HG03469 (cell line): ENCODE measurements around the gene HS2ST1.

Experiments used
- ATAC-seq: cut with Tn5 transposase; IDR thresholded peaks from one replicate; pipeline ENCODE4 v1.9.1; 2021; ENCODE audit warnings: mild to moderate bottlenecking, moderate library complexity, moderate number of reproducible peaks; ENCODE audit not compliant: unreplicated experiment

HS2ST1 gene

GRCh38 chr1:87104945-87105344, 190.5 kb downstream of the HS2ST1 start:
- no peak for ATAC-seq

DNA sequence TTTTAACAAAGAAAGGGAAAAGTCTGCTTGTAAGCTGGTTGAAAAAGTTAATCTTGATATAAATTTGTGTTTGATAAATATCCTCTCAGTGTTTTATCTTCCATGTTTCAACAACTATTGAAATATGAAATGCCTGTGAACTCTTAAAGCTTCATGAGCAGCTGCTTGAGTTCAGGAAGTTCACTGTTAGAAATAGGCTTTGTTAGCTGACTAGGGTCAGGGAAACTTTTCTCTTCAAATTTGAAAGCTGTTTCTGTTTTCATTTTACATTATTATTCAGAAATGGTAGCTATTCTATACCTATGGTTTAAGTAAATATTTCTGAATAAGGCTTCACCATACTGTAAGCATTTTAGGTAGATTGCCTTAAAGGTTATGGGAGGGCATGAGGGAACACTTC, 191.7 kb downstream of the HS2ST1 start:
- no peak for ATAC-seq

DNA sequence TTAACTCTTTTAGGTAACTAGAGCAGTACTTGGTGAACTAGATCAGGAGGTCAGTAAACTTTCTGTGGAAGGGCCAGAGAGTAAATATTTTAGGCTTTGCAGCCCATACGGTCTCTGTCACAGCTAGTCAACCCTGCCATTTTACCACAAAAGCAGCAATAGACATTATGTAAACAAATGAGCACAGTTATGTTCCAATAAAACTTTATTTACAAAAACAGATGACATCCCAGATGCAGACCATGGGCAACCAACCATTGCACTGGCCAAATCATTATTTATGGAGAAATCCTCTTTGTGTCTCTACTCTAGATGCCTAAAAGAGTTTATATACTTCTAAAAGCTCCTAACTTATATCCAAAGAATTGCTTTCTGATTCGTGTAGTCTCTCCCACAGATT, 192.4 kb downstream of the HS2ST1 start:
- no peak for ATAC-seq

GRCh38 chr1:87108228-87108627, 193.8 kb downstream of the HS2ST1 start:
- ATAC-seq = no peak

GRCh38 chr1:87108814-87109411, 194.5 kb downstream of the HS2ST1 start:
- ATAC-seq = no peak

DNA sequence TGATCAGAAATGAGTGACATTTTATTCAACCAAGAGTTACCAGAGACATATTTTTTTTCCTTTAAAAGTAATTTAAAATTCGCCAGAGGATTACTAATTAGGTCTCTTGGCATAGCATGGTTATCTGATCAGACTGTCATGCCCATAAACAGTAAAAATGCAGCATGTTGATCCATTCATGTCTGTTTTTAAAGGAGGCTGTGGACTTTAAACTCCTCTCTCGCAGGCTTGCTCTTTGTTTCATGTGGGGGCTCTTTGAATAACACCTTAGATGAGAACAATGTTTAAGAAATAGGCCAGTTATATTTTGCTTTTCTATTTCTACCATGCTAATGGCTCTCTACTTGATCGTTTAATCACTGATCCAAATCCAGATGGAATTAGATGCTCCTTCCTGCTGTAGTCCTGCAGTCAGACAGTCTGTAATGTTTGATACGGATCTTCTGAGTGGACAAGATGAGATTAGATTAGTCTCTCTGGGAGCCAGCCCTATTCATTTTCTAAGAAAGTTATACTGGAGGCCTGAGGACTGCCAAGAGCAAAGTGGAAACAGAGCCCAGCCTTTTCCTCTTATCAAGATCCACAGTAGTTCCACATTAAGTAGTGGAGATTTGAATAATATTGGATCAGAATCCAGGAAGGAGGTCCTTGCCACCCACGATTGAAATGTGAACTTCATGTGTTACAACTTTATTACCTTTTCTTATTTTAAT, 197.4 kb downstream of the HS2ST1 start:
- no peak for ATAC-seq

DNA sequence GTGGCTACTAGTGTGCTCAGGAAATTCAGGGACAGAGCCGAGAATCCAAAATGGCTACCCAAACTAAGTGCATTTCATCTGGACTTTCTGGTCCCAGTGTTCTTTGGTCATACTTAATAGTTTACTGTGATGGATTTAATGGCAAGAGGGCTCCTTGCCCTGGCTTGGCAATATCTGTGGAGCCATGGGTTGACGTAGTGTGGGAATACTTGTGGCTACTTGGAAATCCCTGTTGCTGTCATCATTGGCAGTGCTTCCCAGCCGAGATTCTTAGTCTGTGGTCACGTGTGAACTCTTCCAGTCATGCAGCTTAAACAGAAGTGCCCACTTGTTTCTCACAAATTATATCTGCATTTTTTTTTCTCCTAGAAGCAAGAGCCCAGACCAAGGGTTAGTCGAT, 198.9 kb downstream of the HS2ST1 start:
- ATAC-seq = no peak

DNA sequence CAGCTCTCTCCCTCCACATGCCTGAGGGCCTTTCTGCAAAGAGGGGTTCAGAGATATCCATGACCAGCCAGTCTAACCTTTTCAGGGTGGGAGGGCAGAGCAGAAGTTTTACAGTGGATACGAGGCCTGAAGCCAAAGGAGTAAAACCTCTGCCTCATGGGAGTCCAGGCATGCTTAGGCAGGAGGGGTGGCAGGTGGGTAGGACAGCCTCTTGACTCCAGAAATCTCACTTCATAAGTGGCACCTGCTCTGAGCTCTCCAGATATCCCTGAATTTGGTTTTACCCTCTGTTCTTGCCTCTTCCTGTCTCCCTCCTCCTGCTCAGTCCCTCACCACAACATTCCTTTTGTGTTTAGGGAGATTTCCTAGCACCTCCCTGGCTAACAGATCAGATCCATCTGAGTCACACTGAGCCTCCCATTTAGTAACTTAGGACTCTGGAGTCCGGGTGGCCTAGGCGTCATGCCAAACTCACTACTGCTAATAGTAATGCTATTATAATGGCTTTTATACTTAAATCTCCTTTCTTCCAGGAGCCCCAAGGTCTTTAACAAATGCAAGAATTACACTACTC, 201.0 kb downstream of the HS2ST1 start:
- ATAC-seq = no peak

GRCh38 chr1:87115891-87116290, 201.5 kb downstream of the HS2ST1 start:
- no peak for ATAC-seq

- no peak for ATAC-seq
Observed at GRCh38 chr1:87117761-87118368, 203.4 kb downstream of the HS2ST1 start.

DNA sequence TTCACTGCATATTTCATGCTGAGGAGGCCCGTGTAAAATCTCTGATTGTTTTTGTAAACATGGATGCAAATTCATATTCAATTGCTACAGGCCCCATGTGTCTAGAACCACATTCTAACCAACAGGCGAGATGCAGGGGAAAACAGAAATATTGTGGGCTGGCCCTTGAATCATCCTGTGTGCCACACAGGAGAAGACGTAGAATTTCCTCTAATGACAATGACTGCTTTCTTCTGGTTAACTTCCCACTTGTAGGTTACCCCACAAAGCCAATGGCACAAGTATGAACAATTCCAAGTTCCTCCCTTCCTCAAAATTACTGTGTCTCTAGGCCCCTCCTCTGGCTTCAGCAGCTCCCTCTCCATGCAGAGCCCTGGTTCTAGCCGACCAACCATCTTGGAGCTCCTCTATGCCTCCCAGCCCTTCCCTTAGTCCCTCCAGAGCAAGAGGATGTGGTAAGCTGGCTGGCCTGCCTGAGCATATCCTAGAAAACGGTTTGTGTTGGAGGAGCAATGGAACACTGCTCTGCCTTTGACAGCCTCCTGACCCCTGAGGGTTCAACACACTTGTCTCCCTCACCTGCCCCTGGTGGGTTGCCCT, 205.2 kb downstream of the HS2ST1 start:
- ATAC-seq = no peak

DNA sequence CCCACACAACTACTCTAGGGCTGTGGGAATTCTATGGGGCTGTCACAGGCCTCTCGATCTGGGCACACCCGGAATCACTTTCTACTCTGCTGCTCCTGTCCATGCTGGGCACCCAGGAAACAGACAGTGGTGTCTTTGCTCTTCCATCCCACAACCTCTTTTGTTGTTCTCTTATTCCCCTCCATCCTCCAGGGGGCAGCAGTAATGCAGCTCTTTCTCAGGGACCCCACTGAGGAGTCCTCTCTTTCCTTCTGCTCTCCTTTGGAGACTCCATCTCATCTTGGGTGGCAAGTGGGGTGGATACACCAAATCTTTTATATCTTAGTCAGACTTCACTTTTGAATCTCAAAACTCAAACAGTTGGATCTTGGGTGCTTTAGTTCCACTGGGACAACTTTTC, 206.3 kb downstream of the HS2ST1 start:
- ATAC-seq = no peak

DNA sequence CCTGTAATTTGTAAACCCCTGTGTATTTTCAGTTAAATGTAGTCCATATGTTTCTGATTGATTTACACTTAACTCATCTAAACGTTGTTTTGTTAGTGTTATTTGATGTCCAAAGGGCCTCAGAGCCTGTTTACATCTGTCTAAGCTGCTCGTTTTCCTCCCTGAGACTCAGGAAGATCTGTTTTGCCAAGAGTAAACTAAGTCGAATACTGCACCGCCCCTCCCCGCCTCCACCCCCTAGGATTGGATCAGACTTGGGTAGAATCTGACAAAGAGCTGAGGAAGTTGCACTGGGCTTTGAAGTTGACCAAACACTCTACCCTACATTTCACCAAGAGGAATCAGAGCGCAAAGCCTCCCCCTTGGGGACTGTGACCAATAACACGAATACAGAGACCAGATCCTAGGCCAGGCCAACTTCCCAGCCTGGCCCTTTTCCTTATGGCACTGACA, 207.3 kb downstream of the HS2ST1 start:
- no peak for ATAC-seq

DNA sequence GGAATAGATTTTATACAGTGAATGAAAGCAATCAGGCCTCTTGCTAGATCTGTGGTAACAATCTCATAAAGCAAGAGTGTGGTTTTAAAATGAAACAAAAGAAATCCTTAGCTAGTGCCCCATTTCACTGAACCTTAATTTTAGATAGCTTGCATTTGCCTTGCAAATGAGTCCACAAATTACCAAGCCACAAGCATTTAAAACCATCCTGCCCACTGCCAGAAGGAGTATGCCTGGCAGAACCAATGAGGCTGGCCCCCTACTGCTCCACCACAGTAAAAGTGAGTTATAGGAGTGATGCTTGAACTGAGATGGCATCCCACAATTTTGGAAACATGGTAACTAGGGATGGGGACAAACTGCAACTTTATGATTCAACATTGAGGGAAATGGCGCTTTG, 207.8 kb downstream of the HS2ST1 start:
- ATAC-seq = no peak

- ATAC-seq = no peak
Observed at GRCh38 chr1:87123610-87124009, 209.2 kb downstream of the HS2ST1 start.

GRCh38 chr1:87126886-87127505, 212.6 kb downstream of the HS2ST1 start:
- ATAC-seq = no peak

GRCh38 chr1:87127581-87127980, 213.1 kb downstream of the HS2ST1 start:
- ATAC-seq = no peak

- no peak for ATAC-seq
Observed at GRCh38 chr1:87129038-87129437, 214.6 kb downstream of the HS2ST1 start.

DNA sequence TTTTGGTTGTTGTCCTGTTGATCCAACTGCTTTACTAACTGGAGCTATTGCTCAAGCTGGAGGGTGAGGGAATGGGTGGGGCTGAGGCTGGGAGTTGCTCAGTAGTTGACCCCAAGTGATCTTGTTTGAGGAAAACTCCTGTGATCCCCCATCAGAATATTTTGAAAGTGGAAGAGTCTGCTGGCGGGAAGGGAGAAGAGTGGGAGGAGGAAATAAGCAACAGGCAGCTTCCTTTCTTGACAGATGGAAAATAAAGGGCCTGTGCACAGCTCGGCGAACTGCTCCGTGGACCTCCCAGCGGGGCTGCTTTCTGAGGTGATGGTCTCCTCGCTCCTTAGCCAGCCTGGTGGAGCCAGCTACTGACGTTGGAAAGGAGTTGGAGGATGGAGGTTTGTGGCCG, 215.2 kb downstream of the HS2ST1 start:
- ATAC-seq = no peak

- no peak for ATAC-seq
Observed at GRCh38 chr1:87130438-87130837, 216.0 kb downstream of the HS2ST1 start.

DNA sequence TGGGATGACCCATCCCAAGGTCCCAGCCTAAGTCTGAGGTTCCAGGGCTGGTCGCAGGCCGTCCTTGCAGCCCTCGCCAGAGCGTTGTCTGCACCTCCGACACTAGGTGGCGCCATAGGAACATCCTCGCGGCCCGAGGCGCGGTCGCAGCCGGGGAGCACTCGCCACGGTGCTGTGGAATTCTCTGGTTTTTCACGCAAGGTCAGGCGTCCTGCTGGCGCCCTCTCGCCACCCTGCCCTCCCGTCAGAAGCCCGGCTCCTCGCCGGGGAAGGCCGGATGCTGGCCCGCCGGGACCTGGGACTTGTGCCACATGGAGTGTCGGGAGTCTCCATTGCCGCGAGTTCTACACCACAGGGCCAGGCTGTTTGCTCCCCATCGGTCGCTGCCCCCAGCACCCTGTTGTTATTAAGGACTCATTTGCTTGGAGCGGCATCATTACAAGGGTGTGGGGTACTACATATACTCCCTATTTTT, 217.4 kb downstream of the HS2ST1 start:
- peak; percentile 94 for ATAC-seq
